H9 (cell line): ENCODE data around the gene MYO10. TPM values are rescaled to one million over a fixed set of nuclear protein-coding genes. Genes with fewer than 3 reads are reported as not detected.

Experiments
- DNase-seq: peaks from one replicate; pipeline ENCODE4 v3.0.0-alpha.2; 2017
- H2AFZ ChIP-seq: one replicate; pipeline ENCODE4 v1.6.1; 2013; ENCODE audit warnings: mild to moderate bottlenecking, low read length, control low read depth, moderate library complexity
- H2AK5ac ChIP-seq: 2 replicates; pipeline ENCODE4 v1.6.1; 2013; ENCODE audit warnings: low read length, control low read depth, mixed read lengths; ENCODE audit not compliant: insufficient read length
- H2BK120ac ChIP-seq: one replicate; pipeline ENCODE4 v1.6.1; 2013; ENCODE audit warnings: low read depth, mild to moderate bottlenecking, low read length, control low read depth, inconsistent platforms; ENCODE audit not compliant: poor library complexity, severe bottlenecking
- H2BK12ac ChIP-seq: 2 replicates; pipeline ENCODE4 v1.6.1; 2013; ENCODE audit warnings: low read length, control low read depth, mixed read lengths, low read depth; ENCODE audit not compliant: insufficient read length
- H2BK15ac ChIP-seq: 2 replicates; pipeline ENCODE4 v1.6.1; 2013; ENCODE audit warnings: low read depth, low read length, control low read depth
- H2BK20ac ChIP-seq: one replicate; pipeline ENCODE4 v1.6.1; 2013; ENCODE audit warnings: low read depth, mild to moderate bottlenecking, low read length, control low read depth, inconsistent platforms; ENCODE audit not compliant: poor library complexity, severe bottlenecking
- H2BK5ac ChIP-seq: 2 replicates; pipeline ENCODE4 v1.6.1; 2013; ENCODE audit warnings: low read length, control low read depth, mixed read lengths; ENCODE audit not compliant: insufficient read length
- H3K14ac ChIP-seq: 2 replicates; pipeline ENCODE4 v1.6.1; 2013; ENCODE audit warnings: low read length, control low read depth; ENCODE audit not compliant: insufficient read depth
- H3K18ac ChIP-seq: 2 replicates; pipeline ENCODE4 v1.6.1; 2013; ENCODE audit warnings: low read depth, mild to moderate bottlenecking, mixed read lengths, low read length, control low read depth; ENCODE audit not compliant: insufficient read length
- H3K23ac ChIP-seq: 2 replicates; pipeline ENCODE4 v1.6.1; 2013; ENCODE audit warnings: low read length, control low read depth, mixed read lengths, low read depth; ENCODE audit not compliant: insufficient read length
- H3K23me2 ChIP-seq: 2 replicates; pipeline ENCODE4 v1.6.1; 2013; ENCODE audit warnings: low read depth, mild to moderate bottlenecking, mixed read lengths, low read length, control low read depth; ENCODE audit not compliant: insufficient read length, poor library complexity, severe bottlenecking
- H3K27ac ChIP-seq: 2 replicates; pipeline ENCODE4 v1.5.1; 2013; ENCODE audit warnings: low read length, control low read depth, mixed read lengths, low read depth; ENCODE audit not compliant: insufficient read length
- H3K27me3 ChIP-seq: 2 replicates; pipeline ENCODE4 v1.6.1; 2013; ENCODE audit warnings: low read length, control low read depth, inconsistent platforms; ENCODE audit not compliant: insufficient read depth
- H3K4ac ChIP-seq: 2 replicates; pipeline ENCODE4 v1.6.1; 2013; ENCODE audit warnings: low read depth, mild to moderate bottlenecking, control low read depth, inconsistent platforms, low read length, moderate library complexity
- H3K4me1 ChIP-seq: 2 replicates; pipeline ENCODE4 v1.6.1; 2013; ENCODE audit warnings: low read length, control low read depth, inconsistent platforms; ENCODE audit not compliant: insufficient read depth
- H3K4me2 ChIP-seq: 2 replicates; pipeline ENCODE4 v1.6.1; 2013; ENCODE audit warnings: low read length, control low read depth, mixed read lengths; ENCODE audit not compliant: insufficient read length, insufficient read depth
- H3K56ac ChIP-seq: 2 replicates; pipeline ENCODE4 v1.6.1; 2013; ENCODE audit warnings: low read depth, mild to moderate bottlenecking, mixed read lengths, low read length, control low read depth; ENCODE audit not compliant: insufficient read length
- H3K79me1 ChIP-seq: 2 replicates; pipeline ENCODE4 v1.6.1; 2013; ENCODE audit warnings: low read depth, mild to moderate bottlenecking, moderate library complexity, low read length, control low read depth, inconsistent platforms; ENCODE audit not compliant: insufficient read depth, poor library complexity, severe bottlenecking
- H3K79me2 ChIP-seq: 2 replicates; pipeline ENCODE4 v1.6.1; 2013; ENCODE audit warnings: low read length, control low read depth, inconsistent platforms; ENCODE audit not compliant: insufficient read depth
- H3K9ac ChIP-seq: 2 replicates; pipeline ENCODE4 v1.6.1; 2013; ENCODE audit warnings: low read length, control low read depth, mixed read lengths; ENCODE audit not compliant: insufficient read length; ENCODE audit errors: extremely low read depth
- H3K9me3 ChIP-seq: one replicate; pipeline ENCODE4 v1.6.1; 2013; ENCODE audit warnings: low read depth, low read length, inconsistent platforms; ENCODE audit not compliant: control insufficient read depth
- H3T11ph ChIP-seq: one replicate; pipeline ENCODE4 v1.6.1; 2013; ENCODE audit warnings: mild to moderate bottlenecking, low read length, control low read depth, inconsistent platforms
- H4K20me1 ChIP-seq: one replicate; pipeline ENCODE4 v1.6.1; 2013; ENCODE audit not compliant: control insufficient read depth, insufficient read length, insufficient read depth
- H4K5ac ChIP-seq: 2 replicates; pipeline ENCODE4 v1.6.1; 2013; ENCODE audit warnings: low read depth, mild to moderate bottlenecking, mixed read lengths, low read length, control low read depth; ENCODE audit not compliant: insufficient read length
- H4K8ac ChIP-seq: replicated peaks from 2 replicates; pipeline ENCODE4 v1.6.1; 2013; ENCODE audit warnings: low read length, control low read depth, mixed read lengths, low read depth; ENCODE audit not compliant: insufficient read length
- H4K91ac ChIP-seq: 2 replicates; pipeline ENCODE4 v1.6.1; 2013; ENCODE audit warnings: low read depth, mild to moderate bottlenecking, moderate library complexity, mixed read lengths, low read length, control low read depth; ENCODE audit not compliant: insufficient read length
- H3K27ac Mint-ChIP-seq, 3 experiments: 2 replicates in 2 of 3; 3 replicates in 1 of 3; pipeline ENCODE4 v1.8.0; 2020 to 2021; ENCODE audit warnings: mixed read lengths in 3 of 3, mild to moderate bottlenecking in 1 of 3, moderate library complexity in 1 of 3
- H3K27me3 Mint-ChIP-seq: 2 replicates; pipeline ENCODE4 v1.8.0; 2021; ENCODE audit warnings: low read depth, mild to moderate bottlenecking, moderate library complexity, mixed read lengths
- H3K36me3 Mint-ChIP-seq, 3 experiments: 2 replicates in 2 of 3; 3 replicates in 1 of 3; pipeline ENCODE4 v1.8.0; 2020 to 2021; ENCODE audit warnings: low read depth in 3 of 3, mixed read lengths in 3 of 3; ENCODE audit not compliant: insufficient read depth in 1 of 3
- H3K4me1 Mint-ChIP-seq, 2 experiments: 2 replicates each; pipeline ENCODE4 v1.8.0; 2020; ENCODE audit warnings: mixed read lengths in 2 of 2
- H3K4me3 Mint-ChIP-seq, 2 experiments: 2 replicates in 1 of 2; 3 replicates in 1 of 2; pipeline ENCODE4 v1.8.0; 2020 to 2021; ENCODE audit warnings: mild to moderate bottlenecking in 2 of 2, mixed read lengths in 2 of 2, moderate library complexity in 1 of 2
- H3K9me3 Mint-ChIP-seq, 2 experiments: 2 replicates in 1 of 2; 3 replicates in 1 of 2; pipeline ENCODE4 v1.8.0; 2020; ENCODE audit warnings: mild to moderate bottlenecking in 2 of 2, mixed read lengths in 2 of 2, moderate library complexity in 1 of 2
- WGBS: extraction: QIAGEN DNeasy Blood & Tissue Kit; methylation state at CpG from one replicate; pipeline ENCODE4 v1.1.7; 2013; ENCODE audit warnings: missing lambda C conversion rate, low lambda C conversion rate, mixed read lengths; ENCODE audit not compliant: insufficient read length; ENCODE audit errors: extremely low coverage; 5-methylcytosine and 5-hydroxymethylcytosine counted together
- total RNA-seq: library from RNA; stranded (reverse); gene quantifications from 2 replicates; pipeline ENCODE4 v1.2.1, GENCODE V29; 2021
- TF ChIP-seq, protein P1 (sequence below): fragments of 200-600 bp; sonication (generic); conservative IDR thresholded peaks from 3 replicates; pipeline ENCODE4 v1.8.0; 2021; ENCODE audit warnings: antibody characterized with exemption, mild to moderate bottlenecking

The MYO10 gene
- total RNA-seq, 1 experiment from 2014 or later: 127 TPM

DNA sequence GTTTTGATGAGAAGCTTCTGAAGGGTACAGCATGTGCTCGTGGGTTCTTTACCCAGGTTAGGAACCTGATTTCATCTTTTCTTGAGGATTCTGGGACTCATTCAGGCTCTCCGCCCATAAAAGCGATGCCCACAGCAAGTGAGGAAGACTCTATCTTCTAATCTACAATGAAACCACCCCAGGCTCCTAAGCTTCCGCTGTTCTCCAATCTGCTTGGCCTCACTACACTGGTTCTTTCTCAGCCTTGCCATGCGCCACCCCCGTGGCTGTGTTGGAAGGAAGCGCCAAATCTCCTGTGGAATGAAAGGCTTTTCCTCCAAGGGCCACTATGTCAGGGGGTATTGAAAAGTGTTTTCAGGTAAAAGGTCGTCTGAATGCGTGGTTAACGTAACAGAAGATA, 135.6 kb downstream of the MYO10 start:
- Histone ChIP-seq H3K79me2 (no peaks in the 10 kb centered on the region), H3K27me3 (no peaks in the 10 kb centered on the region), H3K18ac (no peak overlapping the region), H3K4ac (no peak overlapping the region), H4K20me1 (no peaks in the 10 kb centered on the region), H3K27ac (no peak overlapping the region), H2BK15ac (no peak overlapping the region), H3K4me1 (no peaks in the 10 kb centered on the region), H3K9ac (no peak overlapping the region), H2BK12ac (no peak overlapping the region), H2BK5ac (no peak overlapping the region), H2BK120ac (no peak overlapping the region), H3K9me3 (no peaks in the 10 kb centered on the region), H3K4me2 (no peak overlapping the region), H3K14ac (no peak overlapping the region), H3K23ac (no peak overlapping the region), H3K56ac (no peak overlapping the region), H2BK20ac (no peak overlapping the region), H3T11ph (no peak overlapping the region), H3K79me1 (no peaks in the 10 kb centered on the region), H2AK5ac (no peak overlapping the region), H3K23me2 (no peaks in the 10 kb centered on the region), H4K91ac (no peak overlapping the region), H2AFZ (no peak overlapping the region), H4K5ac (no peak overlapping the region), H4K8ac (no peak overlapping the region)
- Mint-ChIP-seq H3K9me3 (peaks cover 4 to 6% of the 10 kb centered on the region in 2 experiments; a peak in 4 of 5 replicates), H3K27ac (peak overlapping the region in 2 of 3 experiments; percentile 67 to 75; a peak in 1 of 7 replicates), H3K4me1 (peaks cover 11 to 19% of the 10 kb centered on the region in 2 experiments), H3K4me3 (no peak overlapping the region), H3K27me3 (no peaks in the 10 kb centered on the region), H3K36me3 (peaks cover 2 to 10% (median 5%) of the 10 kb centered on the region in 3 experiments; a peak in 4 of 7 replicates)
- no CpG with 5 or more reads among the region's 10 CpGs for WGBS
- DNase-seq: no peak
- TF ChIP-seq, protein P1, sequence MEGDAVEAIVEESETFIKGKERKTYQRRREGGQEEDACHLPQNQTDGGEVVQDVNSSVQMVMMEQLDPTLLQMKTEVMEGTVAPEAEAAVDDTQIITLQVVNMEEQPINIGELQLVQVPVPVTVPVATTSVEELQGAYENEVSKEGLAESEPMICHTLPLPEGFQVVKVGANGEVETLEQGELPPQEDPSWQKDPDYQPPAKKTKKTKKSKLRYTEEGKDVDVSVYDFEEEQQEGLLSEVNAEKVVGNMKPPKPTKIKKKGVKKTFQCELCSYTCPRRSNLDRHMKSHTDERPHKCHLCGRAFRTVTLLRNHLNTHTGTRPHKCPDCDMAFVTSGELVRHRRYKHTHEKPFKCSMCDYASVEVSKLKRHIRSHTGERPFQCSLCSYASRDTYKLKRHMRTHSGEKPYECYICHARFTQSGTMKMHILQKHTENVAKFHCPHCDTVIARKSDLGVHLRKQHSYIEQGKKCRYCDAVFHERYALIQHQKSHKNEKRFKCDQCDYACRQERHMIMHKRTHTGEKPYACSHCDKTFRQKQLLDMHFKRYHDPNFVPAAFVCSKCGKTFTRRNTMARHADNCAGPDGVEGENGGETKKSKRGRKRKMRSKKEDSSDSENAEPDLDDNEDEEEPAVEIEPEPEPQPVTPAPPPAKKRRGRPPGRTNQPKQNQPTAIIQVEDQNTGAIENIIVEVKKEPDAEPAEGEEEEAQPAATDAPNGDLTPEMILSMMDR: no peak
